Right lung (tissue), 5 donors: ENCODE results near the gene XRCC3. TPM values are rescaled to one million over a fixed set of nuclear protein-coding genes. Genes with fewer than 3 reads are reported as not detected.

Experiments
- DNase-seq, 2 donors: peaks; one replicate each; pipeline ENCODE4 v3.0.0-alpha.2; 2013
- polyA plus RNA-seq, 5 donors: library from polyadenylated mRNA; unstranded; fragments of 120-200 nt; gene quantifications; one replicate each; pipeline versions ENCODE4 v1.2.1 to v1.2.3, GENCODE V29; 2013; ENCODE audit warnings: inconsistent platforms in 1 of 5, low replicate concordance in 1 of 5; ENCODE audit not compliant: insufficient read length in 5 of 5, insufficient read depth in 1 of 5

The XRCC3 gene
- polyA plus RNA-seq, 5 donors = 16.5 to 26.7 (median 21.3) TPM

- DNase-seq = no peak
Measured at GRCh38 chr14:103739466-103739792, 24.2 kb upstream of the XRCC3 start.

GRCh38 chr14:103738701-103739451, 23.6 kb upstream of the XRCC3 start:
- DNase-seq = no peak

DNA sequence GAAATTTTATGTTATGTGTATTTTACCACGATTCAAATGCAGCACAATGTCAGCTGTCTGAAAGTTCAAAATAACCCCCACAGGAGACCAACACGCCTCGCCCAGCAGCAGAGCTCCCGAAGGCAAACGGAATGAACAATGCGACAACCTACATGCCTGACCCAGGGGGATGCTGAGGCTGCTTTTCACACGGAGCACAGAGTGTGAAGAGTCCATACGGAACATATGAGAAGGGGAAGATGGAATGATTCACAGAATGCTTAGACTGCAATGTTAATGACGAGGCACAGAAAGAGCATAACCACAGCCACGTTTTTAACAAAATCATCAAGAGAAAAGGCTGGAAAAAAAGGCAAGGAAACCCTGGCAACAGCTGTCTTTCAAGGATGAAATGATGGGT, 22.9 kb upstream of the XRCC3 start:
- DNase-seq = no peak

- no peak for DNase-seq
Measured at GRCh38 chr14:103737432-103738045, 22.3 kb upstream of the XRCC3 start.

DNA sequence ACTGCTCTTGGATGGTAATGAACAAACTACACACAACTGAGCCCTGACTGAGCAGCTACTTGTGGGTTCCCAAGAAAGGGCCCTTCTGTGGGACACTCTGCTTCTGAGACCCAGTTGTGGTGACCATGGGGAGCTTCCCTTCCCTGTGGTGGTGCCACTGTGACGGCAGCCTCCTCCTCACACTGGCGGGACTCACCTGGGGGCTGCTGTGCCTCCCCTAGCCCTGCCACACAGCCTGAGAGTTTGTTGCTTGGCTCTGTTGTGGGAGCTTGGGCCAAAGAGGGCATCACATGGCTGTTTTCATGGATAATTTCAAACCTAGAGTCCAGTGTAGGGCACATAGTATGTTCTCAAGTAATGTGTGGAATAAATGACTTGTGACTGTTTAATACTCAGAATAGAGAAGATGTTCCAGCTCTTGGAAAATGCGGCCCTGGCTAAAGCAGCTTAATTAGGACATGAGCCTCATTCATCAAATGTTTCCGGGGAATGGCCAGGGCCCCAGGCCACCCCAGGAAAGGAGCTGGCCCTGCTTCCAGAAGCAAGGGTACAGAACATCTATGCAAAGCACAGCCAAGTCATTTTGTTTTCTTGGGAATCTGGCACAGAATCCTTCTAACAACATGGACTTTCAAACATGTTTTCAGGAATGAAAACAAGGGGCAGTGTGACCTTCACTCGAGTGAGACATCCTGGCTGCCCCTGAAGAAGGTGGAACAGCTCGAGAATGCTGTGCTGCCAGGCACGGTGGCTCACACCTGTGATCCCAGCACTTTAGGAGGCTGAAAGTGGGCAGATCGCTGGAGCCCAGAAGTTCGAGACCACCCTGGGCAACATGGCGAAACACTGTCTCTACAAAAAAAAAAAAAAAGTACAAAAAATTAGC, 21.5 kb upstream of the XRCC3 start:
- no peak for DNase-seq

DNA sequence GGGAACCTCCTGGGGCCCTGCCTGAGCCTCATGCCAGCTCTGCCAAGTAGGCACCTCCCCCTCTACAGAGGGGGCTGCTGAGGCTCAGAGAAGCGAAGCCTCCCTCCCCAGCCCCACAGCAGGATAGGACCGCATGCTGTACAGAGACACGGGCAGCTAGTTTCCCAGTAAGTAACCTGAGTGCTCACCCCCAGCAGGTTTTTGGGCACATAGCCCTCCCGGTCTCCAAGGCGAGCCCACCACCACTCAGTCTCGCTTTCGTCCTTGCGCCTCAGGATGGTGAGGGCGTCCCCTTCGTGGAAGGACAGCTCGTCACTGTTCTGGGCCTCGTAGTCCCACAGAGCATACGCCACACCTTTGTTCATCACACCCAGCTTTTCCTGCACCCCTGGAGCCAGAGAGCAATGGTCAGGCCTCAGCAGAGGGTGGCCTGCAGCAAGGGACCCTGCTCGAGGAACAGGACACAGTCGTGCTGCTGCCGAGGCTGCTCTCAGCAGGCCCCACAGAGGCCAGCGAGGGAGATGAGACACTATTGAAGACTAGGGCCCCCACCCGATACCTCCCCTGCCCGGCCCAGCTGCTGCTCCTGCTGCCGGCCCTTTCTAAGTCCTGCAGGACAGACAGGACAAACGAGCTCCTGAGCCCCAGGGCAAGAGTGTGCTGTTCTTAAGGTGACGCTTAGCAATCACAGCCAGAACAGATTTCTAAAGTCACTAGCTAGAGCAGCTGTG, 20.7 kb upstream of the XRCC3 start:
- no peak for DNase-seq

- no peak for DNase-seq
Measured at GRCh38 chr14:103735439-103735814, 20.2 kb upstream of the XRCC3 start.

- DNase-seq = no peak
Measured at GRCh38 chr14:103735022-103735421, 19.8 kb upstream of the XRCC3 start.

GRCh38 chr14:103734081-103734888, 19.0 kb upstream of the XRCC3 start:
- no peak for DNase-seq

DNA sequence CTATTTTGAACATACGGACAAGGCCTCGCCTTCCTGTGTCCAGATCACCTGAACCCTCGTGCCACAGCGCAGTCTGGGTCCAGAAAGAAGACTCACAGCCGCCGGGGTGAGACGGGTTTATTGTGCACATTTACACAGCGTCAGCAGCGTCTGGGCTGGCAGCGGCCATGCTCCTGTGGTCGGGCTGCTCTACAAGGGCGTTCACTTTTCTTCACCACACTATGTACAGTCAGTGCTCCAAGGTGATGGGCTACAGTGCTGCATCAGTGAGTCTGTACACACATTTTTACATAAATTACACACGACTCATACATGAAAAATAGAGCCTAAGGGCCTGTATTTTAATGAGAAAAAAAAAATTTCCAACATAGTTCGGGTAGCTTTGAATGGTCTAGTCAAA, 18.4 kb upstream of the XRCC3 start:
- no peak for DNase-seq

GRCh38 chr14:103732868-103733620, 17.8 kb upstream of the XRCC3 start:
- no peak for DNase-seq

- no peak for DNase-seq
Measured at GRCh38 chr14:103731916-103732867, 16.9 kb upstream of the XRCC3 start.

DNA sequence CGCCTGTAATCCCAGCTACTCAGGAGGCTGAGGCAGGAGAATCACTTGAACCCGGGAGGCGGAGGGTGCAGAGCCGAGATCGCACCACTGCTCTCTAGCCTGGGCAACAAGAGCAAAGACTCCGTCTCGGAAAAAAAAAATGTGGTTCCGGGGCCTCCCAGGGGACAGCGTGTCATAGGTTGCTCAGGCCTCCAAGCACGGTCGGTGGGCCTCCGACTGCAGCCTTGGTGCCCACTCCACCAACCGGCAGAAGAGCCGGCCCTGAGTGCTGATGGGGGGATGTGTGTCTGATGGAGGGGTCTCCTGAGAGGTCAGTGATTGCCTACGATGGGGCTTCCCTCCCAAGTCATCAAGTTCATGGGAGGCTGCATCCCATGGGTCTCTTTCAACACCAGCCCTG, 16.2 kb upstream of the XRCC3 start:
- DNase-seq = no peak

DNA sequence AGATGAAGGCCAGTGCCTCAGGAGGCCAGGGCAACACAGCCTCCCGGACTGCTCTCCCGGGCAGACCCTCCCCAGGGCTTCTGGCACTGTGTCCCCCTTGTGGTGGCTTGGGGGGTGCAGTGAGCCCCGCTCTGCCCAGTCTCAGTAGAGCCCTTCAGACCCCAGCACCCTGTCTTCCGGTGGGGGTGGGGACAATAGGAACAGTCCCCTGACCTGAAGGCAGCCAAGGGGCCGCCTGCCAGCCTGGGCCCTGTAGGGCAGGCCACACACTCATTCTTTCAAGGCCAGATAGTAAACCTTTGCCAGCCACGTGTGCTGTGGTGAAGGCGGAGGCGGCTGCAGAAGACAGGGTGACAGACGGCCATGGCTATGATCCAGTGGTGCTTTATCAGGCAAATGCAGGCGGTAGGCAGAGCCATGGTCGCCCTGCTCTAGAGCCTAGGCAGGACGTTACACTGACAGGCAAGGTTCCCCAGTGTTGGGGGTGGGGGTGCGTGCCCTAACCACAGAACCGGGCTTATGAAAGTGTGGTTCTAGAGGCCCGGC, 15.3 kb upstream of the XRCC3 start:
- no peak for DNase-seq

GRCh38 chr14:103729496-103730448, 14.5 kb upstream of the XRCC3 start:
- no peak for DNase-seq

DNA sequence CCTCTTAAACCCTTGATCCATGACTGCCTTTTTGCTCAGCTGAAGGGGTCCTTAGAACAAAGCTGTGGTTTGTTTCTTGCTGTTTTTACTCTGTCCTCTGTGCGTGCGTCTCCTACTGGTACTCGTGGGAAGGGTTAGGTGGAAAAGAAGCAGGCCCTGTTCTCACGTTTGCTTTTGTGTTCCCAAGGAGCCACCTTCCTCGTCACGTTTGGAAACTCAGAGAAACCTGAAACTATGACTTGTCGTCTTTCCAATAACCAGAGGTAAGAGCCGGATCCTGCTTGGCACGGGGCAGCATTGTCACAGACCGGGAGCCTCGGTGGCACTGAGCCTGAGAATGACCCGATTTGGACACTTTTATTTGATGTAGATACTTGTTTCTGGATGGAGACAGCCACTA, 13.5 kb upstream of the XRCC3 start:
- DNase-seq = peak in 1 of 2 donors; percentile 24

DNA sequence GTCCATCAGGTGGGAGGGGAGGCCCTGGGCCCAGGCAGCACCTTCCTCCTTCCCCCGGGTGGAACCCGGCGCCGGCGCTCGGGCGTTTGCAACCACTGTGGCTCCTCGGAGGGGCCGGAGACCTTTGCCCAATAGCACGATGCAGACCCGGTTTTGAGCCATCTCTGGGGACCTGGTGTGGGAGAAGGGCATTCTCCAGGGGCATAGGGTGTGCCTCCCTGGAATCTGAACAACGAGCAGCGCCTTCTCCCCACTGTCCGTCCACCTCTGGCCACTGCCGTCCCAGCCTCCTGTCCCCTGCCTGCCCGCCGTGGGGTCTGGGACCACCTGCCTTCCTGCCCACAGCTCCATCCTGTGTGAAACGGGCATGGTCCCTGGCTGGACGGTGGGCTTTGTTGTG, 12.9 kb upstream of the XRCC3 start:
- no peak for DNase-seq
